HG02763 (cell line): Measurements from ENCODE around the gene MGAM2.

Experiments
- ATAC-seq: cut with Tn5 transposase; IDR thresholded peaks from one replicate; pipeline ENCODE4 v1.9.1; 2021; ENCODE audit warnings: mild to moderate bottlenecking, moderate library complexity; ENCODE audit not compliant: unreplicated experiment

The MGAM2 gene

DNA sequence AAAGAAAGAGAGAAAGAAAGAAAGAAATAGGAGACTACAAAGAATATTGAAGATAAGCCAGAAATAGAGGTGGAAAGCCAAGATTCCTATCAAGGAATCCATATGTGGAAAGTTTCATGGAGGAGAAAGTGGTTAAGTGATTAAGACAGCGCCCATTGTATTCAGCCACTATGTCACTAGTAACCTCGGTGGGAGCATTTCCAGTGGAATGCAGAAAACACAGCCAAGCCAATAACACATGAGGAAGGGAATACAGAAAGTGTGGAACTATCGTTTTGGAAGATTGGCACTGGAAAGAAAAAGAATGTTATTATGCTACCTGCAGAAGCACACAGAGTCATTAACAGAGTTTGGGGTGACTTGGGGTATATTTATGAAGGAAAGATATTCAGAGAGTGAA is 2.7 kb downstream of the MGAM2 start:
- ATAC-seq, result no peak

GRCh38 chr7:142120524-142120923 is 9.0 kb downstream of the MGAM2 start:
- ATAC-seq, result no peak

- ATAC-seq, result no peak
These were observed 11.7 kb downstream of the MGAM2 start for GRCh38 chr7:142123184-142123583.

GRCh38 chr7:142125256-142125955 is 13.9 kb downstream of the MGAM2 start:
- ATAC-seq, result no peak

GRCh38 chr7:142130267-142130666 is 18.7 kb downstream of the MGAM2 start:
- ATAC-seq, result no peak

DNA sequence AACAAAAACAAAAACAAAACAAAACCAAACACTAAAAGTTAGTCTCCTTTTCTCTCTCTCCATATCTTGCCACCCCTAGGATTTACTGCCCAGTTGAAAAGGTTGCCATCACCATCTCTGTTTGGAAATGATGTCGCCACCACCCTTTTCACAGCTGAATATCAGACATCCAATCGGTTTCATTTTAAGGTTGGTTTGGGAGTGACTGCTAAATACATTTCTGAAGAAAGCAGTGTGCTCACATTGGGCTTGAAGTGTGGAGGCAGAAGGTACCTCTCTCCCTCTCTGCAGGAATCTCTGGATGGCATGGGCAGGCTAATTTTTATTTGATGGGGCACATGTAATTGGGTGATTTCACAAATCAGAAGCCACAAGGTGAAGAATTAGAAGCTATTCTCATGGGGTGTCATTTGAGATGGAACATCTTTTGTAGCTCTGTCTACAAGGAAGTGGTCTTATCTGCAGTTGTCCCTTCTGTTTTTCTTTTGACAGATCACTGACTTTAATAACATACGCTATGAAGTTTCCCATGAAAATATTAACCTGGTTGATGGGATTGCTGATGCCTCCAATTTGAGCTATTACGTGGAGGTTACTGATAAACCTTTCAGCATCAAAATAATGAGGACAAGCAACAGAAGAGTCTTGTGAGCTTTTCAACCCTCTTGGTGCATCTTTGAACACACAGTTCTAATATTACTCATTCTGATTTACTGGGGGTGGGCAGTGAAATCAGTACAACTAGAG is 20.1 kb downstream of the MGAM2 start:
- no peak for ATAC-seq

- ATAC-seq, result no peak
These were observed 22.2 kb downstream of the MGAM2 start for GRCh38 chr7:142133731-142134148.

- no peak for ATAC-seq
These were observed 23.4 kb downstream of the MGAM2 start for GRCh38 chr7:142134909-142135308.

GRCh38 chr7:142138996-142139395 is 27.5 kb downstream of the MGAM2 start:
- ATAC-seq, result no peak

DNA sequence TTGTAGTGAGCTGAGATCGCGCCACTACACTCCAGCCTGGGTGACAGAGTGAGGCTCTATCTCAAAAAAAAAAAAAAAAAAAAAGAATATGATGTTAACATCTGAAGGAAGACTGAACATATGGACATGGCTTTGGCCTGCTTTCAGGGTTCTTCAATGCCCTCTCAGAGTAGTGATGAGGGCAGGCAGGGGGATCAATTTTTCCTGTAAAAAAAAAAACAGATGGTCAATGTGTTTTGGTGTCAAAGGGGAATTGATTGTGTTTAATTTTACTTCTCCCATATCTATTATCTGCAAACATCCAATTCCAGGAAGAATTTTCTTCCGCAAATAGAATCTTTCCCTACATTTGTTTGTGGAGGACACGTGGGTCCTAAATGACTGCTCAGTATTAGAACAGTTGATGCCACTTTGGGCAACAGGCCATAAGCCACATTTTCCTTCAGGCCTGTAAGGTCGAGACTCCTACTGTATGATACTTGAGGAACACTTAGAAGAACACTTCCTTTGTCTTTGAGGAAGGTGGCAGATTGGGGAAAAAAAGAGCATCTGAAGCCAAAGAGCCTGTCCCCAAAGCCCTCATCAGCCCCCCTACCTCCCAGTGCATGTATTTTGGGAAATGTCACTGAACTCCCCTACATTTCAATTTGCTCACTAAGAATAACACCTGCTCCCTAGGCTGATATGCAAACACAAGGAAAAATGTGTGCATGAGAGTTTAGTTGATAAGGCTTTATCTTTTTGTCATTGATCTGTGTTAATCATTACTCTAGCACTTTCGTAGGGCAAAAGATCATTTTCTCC is 28.3 kb downstream of the MGAM2 start:
- ATAC-seq, result no peak

GRCh38 chr7:142140401-142140959 is 29.0 kb downstream of the MGAM2 start:
- no peak for ATAC-seq

GRCh38 chr7:142142702-142143101 is 31.2 kb downstream of the MGAM2 start:
- no peak for ATAC-seq

GRCh38 chr7:142146124-142146523 is 34.6 kb downstream of the MGAM2 start:
- no peak for ATAC-seq

- no peak for ATAC-seq
These were observed 38.8 kb downstream of the MGAM2 start for GRCh38 chr7:142150356-142150755.

GRCh38 chr7:142150869-142151268 is 39.4 kb downstream of the MGAM2 start:
- no peak for ATAC-seq

DNA sequence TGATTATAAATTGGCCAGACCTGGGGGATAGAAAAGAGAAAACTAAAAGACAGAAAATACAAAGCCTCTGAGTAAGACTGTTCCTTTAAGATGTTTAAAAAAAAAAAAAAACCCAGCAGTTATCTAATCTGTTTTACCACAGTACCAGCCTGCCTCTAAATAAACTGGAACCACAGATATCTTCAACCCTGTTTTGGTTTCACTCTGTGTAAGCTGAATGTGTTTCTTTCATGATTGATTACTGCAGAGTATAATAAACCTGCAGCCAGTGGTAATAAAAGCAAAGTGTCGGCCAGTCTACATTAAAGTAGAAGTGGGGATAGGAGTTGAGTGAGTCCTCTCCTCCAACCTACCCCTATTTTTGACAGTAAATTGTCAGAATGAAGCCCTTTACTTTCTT is 40.6 kb downstream of the MGAM2 start:
- ATAC-seq, result no peak

DNA sequence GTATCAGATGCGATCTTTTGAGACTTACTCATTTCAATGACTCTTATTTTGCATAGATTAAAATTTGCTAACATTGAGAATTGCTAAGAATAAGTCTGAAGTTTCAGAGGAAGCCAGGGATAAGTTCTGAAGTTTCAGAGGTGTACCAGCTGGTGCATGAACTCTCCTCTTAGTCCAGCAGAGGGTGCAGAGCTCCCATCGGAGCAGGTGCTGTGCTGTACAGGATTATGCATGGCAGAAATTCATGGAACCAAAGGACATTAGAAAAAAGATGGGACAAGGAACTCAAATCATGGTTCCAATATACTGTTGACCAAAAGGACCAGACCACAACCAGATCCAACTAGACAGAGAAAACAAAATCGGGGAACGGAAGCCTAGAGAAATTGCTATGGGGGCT is 41.9 kb downstream of the MGAM2 start:
- ATAC-seq, result no peak

GRCh38 chr7:142158736-142159496 is 47.4 kb downstream of the MGAM2 start:
- ATAC-seq, result no peak

- no peak for ATAC-seq
These were observed 50.4 kb downstream of the MGAM2 start for GRCh38 chr7:142161921-142162320.

GRCh38 chr7:142168746-142169145 is 57.2 kb downstream of the MGAM2 start:
- no peak for ATAC-seq

DNA sequence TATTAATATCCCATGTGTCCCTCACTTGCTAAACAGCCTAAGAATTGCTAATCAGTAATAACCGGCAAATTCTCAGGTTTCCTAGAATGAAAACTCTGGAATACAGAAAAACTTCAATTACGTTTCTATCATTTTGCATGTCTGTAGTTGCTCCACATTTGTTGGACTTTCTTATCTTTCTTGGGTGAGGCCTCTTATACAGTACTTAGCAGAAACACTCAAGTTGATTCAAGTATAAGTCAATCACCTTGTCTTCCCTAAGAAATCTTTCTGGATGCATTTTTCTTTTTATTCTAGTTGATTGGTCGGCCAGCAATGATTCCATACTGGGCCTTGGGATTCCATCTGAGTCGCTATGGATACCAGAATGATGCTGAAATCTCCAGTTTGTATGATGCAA is 61.4 kb downstream of the MGAM2 start:
- no peak for ATAC-seq
